ENCODE results near the gene DDRGK1.

The DDRGK1 gene

DNA sequence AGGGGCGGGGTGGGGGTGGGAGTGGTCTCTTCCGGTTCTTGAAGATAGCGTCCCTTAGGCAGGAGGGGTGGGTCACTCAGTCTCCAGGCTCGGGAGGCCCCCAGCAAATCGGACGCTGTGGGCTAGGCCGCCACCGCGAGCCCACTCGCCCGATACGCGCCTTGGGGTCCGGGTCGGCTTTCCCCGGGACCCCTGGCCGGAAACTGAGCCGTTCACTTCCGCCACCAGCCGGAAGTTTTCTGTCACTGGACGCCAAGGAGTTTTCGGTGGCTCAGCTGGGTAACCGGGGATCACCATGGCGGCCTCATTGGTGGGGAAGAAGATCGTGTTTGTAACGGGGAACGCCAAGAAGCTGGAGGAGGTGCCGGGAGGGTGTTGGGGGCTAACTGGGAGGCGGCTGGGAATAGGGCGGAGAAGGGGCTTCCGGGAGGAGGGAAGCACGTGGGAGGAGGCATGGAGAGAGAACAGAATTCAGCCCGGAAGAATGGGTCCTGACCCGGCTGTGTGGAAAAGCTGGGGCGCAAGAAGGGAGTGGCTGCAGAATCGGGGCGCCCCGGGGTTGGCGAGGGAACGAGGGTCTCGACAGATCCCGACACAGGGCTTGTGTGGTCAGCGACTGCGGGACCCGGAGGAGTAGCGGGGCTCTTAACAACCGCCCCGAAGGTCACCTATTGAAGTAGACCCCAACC, 4.9 kb upstream of the DDRGK1 start, which contains the start of gene ITPA:
Gene ITPA, plus strand, starts transcription at position 242 of the 689 bp plus-strand sequence. Its CDS starts 54 bp downstream, at position 296.
- in situ Hi-C loops (cut with HindIII; ENCODE audit: low sequenced_read_pairs) = no loop called here
- H3K4me3 ChIP-seq (ENCODE audit: low read depth, low read length) = peak within 1 kb of the TSS; percentile 86
- TF ChIP-seq, protein P1, sequence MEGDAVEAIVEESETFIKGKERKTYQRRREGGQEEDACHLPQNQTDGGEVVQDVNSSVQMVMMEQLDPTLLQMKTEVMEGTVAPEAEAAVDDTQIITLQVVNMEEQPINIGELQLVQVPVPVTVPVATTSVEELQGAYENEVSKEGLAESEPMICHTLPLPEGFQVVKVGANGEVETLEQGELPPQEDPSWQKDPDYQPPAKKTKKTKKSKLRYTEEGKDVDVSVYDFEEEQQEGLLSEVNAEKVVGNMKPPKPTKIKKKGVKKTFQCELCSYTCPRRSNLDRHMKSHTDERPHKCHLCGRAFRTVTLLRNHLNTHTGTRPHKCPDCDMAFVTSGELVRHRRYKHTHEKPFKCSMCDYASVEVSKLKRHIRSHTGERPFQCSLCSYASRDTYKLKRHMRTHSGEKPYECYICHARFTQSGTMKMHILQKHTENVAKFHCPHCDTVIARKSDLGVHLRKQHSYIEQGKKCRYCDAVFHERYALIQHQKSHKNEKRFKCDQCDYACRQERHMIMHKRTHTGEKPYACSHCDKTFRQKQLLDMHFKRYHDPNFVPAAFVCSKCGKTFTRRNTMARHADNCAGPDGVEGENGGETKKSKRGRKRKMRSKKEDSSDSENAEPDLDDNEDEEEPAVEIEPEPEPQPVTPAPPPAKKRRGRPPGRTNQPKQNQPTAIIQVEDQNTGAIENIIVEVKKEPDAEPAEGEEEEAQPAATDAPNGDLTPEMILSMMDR (IDR thresholded peaks at IDR 0.05; ENCODE audit: low read depth, low read length) = no peak
- peak; percentile 33 for DNase-seq (ENCODE audit: low read depth, low spot score)

DNA sequence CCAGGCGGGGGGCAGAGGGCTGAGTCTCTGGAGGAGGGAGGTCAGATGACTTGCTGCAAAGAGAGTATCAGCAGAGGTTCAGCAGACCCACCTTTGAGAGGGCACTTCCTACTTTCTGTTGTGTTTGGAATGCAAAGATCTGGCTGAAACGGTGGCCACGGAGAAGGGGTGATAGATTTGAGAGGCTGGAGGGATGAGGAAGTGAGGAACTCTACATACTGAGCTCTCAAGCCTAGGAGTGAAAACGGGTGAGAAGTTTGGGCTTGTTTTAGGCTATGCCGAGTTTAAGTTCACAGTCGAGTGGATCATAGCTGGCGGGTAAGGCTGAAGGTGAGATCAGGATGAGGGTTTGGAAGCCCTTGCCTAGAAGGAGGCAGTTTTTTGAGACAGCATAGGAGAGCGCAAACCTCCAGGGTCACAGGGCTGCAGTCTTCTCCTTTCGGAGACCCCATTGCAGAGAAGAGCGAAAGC, 4.3 kb upstream of the DDRGK1 start:
- in situ Hi-C loops (cut with HindIII; ENCODE audit: low sequenced_read_pairs) = no loop called here
- peak; percentile 8 for DNase-seq (ENCODE audit: low read depth, low spot score)
- H3K4me3 ChIP-seq (ENCODE audit: low read depth, low read length) = peak overlapping the region; percentile 86
- TF ChIP-seq, protein P1 (IDR thresholded peaks at IDR 0.05; ENCODE audit: low read depth, low read length) = no peak

DNA sequence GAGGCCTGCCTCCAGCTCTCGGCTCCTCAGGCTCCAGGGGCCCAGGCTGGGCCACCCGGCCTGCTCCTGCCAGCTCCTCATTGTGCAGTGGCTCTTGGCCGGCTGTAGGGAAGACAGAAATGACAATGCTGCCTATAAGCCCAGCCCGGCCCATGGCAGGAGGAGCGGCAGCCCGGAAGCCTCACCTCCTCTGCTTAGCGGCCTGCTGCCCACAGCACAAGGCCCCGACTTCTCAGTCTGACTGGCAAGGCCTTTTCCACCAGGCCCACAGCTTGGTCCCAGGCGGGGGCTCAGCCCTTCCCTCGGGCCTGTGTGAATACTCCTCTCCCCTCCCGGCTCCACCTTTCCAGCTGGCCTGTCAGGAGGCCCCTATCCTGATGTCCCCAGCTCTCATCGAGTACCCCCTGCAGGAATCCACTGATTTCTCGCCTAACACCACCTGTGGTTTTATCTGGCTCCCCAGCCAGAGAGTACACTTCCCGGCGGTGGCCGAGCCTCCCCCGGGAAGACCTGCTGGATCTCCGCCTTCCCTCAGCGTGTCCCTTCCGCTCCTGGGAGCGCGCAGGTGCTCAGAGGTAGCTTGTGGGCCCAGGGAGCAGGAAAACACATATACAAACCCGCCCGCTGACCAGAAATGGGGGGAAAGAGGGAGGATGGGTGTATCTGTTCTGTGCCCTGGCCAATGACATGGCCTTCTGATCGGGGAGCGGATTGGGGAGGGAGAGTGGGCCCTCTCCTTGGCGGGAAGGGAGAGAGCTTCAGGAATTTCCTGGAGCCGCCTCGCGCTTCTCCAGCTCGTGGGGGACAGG, 963 bp downstream of the DDRGK1 start:
- TF ChIP-seq, protein P1 (IDR thresholded peaks at IDR 0.05; ENCODE audit: low read depth, low read length) = no peak
- in situ Hi-C loops (cut with HindIII; ENCODE audit: low sequenced_read_pairs) = no loop called here
- peak; percentile 9 for DNase-seq (ENCODE audit: low read depth, low spot score)
- peak overlapping the region; percentile 83 for H3K4me3 ChIP-seq (ENCODE audit: low read depth, low read length)

DNA sequence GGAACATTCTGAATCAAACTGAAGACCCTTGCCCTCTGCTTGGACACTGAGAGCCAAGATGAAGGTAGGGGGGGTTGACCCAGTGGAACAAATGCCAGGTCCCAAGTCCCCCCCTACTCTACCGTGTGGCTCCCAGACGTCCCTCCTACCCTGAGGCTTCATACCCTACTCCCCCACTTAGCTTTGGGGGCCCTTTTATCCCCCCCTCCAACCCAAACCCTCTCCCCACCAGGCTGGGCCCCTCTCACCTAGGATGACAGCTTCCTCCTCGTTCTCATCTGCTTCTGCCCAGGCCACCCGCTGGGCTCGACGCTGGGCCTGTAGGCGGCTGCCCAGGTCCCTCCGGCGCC, 1.5 kb downstream of the DDRGK1 start:
- DNase-seq (ENCODE audit: low read depth, low spot score) = no peak
- in situ Hi-C loops (cut with HindIII; ENCODE audit: low sequenced_read_pairs) = no loop called here
- peak overlapping the region; percentile 83 for H3K4me3 ChIP-seq (ENCODE audit: low read depth, low read length)
- TF ChIP-seq, protein P1 (IDR thresholded peaks at IDR 0.05; ENCODE audit: low read depth, low read length) = no peak

DNA sequence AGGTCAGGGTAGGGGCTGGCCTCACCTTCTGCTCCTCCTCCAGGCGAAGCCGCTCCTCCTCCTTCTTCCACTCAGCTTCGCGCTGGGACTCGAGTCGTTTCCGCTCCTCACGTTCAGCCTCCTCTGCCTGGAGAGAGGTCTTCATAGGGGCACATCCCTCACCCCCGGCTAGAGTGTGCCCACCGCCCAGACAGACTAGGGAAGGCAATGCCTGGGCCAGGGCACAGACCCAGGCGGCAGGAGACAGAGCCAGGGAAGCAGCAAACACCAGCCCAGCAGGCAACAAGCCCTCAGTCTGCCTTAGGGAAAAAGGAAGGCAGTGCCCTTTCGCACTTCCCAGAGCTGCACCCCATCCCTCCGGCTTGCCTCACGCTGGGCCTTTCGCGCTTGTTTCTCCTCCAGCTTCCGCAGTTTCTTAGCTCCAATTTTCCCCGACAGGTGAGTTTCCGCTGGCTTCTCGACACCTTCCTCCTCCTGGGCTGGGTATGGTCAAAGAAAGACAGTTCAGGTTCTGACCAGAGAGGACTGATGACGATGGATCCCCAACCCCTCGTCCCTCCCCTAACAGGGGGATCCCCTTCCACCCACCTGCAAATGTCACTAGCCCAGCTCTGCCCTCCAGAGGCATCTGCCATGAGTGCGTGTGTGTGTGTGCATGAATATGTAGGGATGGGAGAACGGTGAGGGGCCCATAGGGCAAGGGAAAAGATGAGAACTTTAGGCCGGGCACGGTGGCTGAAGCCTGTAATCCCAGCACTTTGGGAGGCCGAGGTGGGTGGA, 4.3 kb downstream of the DDRGK1 start:
- TF ChIP-seq, protein P1 (IDR thresholded peaks at IDR 0.05; ENCODE audit: low read depth, low read length) = no peak
- in situ Hi-C loops (cut with HindIII; ENCODE audit: low sequenced_read_pairs) = no loop called here
- H3K4me3 ChIP-seq (ENCODE audit: low read depth, low read length) = no peak overlapping the region
- DNase-seq (ENCODE audit: low read depth, low spot score) = no peak

DNA sequence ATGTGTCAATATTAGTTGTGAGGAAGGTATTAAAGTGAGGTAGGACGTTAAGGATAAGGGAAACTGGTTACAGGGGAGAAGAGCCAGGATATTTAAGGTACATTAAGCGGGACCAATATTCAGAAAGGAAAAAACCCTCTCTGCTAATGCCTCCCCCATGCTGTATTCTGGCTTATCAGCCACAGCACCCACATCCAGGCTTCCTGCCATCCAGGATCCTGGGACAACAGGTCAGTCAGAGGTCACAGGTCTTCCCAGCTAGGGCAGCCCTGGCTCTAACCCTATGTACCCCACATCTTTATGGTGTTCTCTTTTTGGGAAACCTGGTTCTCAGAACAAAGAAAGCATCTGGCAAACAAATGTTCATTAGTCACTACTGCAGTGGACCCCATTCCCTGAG, 5.3 kb downstream of the DDRGK1 start:
- no peak overlapping the region for H3K4me3 ChIP-seq (ENCODE audit: low read depth, low read length)
- no peak for DNase-seq (ENCODE audit: low read depth, low spot score)
- in situ Hi-C loops (cut with HindIII; ENCODE audit: low sequenced_read_pairs) = no loop called here
- TF ChIP-seq, protein P1 (IDR thresholded peaks at IDR 0.05; ENCODE audit: low read depth, low read length) = no peak
